Measurements from ENCODE around the gene LETMD1.
"Not testable (repeated sequence)": the region's sequence is repeated elsewhere in the genome, so short reads cannot be mapped to it uniquely, and the experiment has no call there.

The LETMD1 gene

DNA sequence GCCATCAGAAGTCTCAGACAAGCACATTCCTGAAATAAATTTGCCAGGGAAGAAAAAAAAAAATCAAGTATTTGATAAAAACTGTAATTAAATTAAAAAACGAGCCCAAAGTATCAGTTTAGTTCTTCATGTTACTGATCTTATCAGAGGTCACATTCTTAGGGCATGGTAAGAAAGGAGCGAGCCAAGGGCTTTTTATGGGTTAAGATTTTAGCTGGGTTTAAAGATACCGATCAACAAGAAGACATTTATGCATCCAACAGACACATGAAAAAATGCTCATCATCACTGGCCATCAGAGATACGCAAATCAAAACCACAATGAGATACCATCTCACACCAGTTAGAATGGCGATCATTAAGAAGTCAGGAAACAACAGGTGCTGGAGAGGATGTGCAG lies 30.2 kb downstream of the LETMD1 start:
- DNase-seq, result not testable (repeated sequence)

DNA sequence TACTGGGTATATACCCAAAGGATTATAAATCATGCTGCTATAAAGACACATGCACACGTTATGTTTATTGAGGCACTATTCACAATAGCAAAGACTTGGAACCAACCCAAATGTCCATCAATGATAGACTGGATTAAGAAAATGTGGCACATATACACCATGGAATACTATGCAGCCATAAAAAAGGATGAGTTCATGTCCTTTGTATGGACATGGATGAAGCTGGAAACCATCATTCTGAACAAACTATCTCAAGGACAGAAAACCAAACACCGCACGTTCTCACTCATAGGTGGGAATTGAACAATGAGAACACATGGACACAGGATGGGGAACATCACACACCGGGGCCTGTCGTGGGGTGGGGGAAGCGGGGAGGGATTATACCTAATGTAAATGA lies 30.7 kb downstream of the LETMD1 start:
- DNase-seq, result not testable (repeated sequence)

DNA sequence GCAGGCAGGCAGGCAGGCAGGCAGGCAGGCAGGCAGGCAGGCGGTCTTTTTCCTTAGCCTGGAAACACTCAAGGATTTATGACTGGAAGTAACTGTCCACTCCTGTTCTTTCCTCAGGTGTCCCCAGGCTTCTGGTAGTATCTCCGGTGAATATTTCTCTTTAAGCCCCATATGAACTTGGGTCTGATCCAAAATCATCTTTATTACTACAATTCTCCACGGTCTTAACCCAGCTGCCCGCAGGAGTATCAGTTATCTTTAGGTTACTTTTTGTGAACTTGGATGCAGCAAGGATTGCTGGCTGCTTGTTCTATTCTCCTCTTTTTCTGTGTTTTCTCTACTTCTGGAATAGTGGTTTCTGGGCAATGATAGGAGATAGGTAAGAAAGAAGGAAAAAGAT lies 32.0 kb downstream of the LETMD1 start:
- no peak for DNase-seq

DNA sequence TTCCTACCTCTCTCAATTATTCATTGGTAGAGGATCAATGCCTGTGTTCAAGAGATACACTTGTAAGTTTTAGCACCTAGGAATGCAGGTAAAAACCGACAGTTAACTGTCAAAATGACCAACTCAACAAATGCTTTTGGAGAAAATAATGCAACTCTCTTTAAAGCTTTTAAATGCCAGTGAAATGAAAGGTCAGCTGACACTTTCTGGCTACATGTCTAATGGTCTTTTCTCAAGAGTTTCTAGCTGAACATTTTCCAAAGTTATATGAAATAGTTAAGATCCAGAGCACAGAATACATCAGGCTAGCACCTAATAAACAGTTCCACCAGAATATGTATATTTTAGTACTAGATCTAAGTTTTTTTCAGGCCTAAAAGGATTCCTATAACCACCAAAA lies 33.3 kb downstream of the LETMD1 start:
- DNase-seq, result no peak

DNA sequence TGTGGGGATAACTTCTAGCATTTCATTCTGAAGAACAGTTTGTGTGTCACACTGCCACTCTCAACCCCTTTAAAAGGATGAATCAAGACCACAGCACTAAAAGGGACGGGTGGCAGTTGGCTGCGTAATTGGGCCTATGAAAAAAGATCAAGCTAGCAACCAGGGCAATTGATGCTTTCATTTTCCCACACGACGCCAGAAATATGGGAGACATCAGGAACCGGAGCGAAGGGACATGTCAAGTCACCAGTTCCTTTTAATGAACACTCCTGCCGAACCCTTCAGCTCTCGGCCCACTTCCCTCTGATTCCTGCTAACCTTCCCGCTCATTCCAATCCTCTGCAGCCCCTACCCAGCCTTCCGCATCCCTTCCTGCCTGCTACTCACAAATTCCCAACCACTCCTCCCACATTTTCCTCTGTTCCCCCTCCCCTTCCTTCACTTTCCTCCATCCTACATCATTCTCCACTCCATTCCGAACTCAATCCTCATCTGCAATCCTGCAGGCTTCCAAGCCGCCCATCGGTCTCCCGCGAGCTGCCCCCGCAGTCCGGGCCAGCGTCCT lies 34.5 kb downstream of the LETMD1 start:
- DNase-seq, result peak; percentile 34

DNA sequence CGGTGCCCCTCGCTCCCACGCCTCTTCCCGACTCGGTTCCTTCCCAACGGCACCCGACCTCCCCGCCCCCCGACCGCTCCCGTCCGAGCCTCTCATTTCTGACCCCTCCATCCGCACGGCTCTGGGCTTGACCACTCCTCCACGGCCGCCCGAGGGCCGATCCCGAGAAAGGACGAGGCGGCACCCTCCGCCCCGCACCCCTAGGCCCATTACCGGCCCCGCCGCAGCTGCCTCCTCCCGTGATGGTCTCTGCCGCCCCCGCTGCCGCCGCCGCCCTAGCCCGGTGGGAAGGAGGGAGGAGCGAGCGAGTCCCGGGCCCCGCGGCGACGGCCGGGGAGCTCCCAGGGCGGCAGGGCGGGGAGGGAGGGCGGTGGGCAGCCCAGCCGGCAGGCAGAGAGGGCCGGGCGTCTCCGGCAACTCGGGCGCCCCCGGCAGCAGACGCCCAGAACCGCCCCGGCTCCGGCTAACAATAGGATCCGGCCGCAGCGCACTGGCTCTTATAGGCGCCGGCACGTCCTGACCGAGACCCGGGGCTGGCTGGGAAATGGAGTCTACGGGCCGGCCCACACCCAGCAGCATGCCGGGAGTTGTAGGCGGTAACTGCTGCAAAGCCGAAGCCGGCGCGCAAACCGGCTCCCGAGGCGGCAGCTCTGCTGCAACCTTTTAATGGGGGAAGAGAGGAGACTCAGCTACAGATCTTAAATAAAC lies 35.2 kb downstream of the LETMD1 start, which contains the start of gene CSRNP2:
Gene CSRNP2 (minus strand): TSS at position 471 of the 708 bp plus-strand sequence. CDS start 7,035 bp downstream, outside the sequence.
- DNase-seq, result peak; percentile 96

DNA sequence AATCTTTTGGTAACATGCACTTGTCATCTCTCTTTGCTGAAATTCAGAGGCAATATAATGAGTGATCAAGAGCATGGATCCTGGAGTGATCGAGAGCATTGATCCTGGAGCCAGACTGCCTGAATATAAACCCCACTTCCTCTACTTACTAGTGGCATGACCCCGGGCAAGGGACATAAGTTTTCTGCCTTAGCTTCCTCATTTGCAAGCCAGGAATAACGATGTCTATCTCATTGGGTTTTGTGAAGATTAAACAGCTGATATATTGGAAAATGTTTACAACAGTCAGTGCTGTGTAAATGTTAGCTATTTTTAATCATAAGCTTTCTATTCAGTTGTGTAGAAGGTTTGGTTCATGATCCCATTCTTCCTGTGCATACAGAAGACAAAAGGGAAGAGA lies 37.6 kb downstream of the LETMD1 start:
- no peak for DNase-seq

DNA sequence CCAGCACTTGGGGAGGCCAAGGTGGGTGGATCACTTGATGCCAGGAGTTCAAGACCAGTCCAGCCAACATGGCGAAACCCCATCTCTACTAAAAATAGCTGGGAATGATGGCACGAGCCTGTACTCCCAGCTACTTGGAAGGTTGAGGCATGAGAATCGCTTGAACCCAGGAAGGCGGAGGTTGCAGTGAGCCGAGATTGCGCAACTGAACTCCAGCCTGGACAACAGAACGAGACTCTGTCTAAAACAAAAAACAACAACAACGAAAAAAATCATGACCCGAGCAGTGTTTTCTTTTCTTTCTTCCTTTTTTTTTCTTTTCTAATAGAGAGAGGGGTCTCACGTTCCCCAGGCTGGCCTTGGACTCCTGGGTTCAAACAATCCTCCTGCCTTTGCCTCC lies 38.8 kb downstream of the LETMD1 start:
- no peak for DNase-seq

DNA sequence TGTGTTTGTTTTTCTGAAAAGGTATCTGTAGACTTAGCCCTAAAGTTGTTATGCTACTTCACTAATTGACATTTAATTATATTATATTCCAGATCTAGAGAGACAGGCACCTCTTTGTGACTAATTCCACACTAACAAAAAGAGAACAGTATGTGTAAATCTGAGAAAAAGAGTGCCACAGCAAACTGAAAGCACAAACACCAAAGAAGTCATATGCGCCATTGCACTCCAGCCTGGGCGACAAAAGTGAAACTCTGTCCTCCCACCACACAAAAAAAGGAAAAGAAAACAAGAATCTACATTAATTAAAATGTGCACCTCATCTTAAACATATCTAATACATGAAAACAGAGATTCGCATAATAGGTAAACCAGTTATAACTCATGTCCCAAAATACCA lies 39.7 kb downstream of the LETMD1 start:
- DNase-seq, result no peak

DNA sequence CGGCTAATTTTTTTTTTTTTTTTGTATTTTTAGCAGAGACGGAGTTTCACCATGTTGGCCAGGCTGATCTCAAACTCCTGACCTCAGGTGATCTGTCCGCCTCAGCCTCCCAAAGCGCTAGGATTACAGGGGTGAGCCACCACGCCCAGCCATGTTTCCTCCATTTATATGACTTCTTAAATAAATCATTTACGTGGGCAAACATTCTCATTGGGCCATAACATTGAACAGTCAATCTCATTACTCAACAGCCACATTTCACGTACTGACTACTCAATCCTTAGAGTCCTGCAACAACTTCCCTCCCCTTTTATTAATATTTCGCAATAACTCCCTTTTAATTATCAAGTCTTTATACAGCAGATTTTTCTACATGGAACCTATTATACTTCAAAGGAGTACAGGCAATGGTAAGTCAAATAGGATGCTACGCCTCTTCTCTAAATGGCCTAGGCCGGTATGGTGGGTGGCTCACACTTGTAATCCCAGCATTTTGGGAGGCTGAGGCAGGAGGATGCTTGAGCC lies 42.6 kb downstream of the LETMD1 start:
- DNase-seq, result no peak

DNA sequence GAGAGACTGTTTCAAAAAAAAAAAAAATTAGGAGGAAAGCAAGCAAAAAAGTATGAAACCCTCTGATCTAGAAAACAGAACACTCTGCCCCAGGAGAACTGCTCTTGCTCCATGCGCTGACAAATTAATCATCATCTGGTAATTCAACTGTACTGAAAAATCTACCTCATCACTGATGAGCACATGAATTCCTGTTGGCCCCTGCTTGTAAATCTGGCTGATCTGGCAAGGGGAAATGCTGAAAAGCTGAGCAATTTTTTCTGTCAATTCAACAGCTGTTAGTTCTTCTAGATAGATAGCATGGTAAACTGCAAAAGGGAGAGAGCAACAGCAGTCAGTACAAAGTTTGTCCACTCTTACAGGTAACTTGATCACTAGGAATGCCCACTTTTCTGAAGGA lies 50.5 kb downstream of the LETMD1 start:
- DNase-seq, result no peak

DNA sequence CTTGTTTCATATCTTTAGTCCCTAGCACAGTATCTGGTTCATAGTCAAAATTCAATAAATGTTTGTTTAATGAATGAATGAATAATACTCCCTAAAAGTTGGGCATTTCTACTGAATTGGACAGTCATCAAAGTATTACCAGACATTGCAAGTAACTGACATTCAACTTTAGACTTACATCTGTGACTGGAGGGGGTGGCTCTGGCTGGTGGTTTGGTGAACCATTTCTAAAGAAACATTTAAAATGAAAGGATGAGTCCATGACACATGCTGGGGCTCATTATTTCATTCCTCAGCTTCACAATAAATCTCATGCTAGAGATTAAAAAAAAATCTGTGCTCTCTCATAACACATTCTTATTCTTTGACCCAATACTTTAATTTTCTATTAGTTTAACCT lies 55.9 kb downstream of the LETMD1 start:
- DNase-seq, result no peak

DNA sequence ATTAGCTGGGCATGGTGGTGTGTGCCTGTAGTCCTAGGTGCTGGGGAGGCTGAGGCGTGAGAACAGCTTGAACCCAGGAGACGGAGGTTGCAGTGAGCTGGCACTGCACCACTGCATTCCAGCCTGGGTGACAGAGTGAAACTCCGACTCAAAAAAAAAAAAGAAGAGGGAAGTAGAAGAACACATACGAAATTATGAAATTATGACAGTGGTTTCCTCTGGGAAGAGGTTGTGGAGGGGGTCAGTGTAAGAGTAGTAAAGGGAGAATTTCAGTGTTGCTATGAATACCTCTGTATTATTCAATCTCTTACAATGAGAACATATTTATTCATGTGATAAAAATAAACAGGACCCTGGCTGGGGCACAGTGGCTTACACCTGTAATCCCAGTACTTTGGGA lies 60.0 kb downstream of the LETMD1 start:
- no peak for DNase-seq

Data from CD4-positive, alpha-beta T cell treated with Interleukin-6 for 4 hours (primary cell).